Duodenal mucosa (tissue), 2 donors: ENCODE results near the gene OSGEP.
A peak's percentile ranks its signal among the peaks of the same experiment; 100 is the strongest.

Source experiments
- H3K27ac ChIP-seq: one replicate; pipeline ENCODE4 v1.7.0; 2013; ENCODE audit warnings: low read depth, low read length
- H3K27me3 ChIP-seq, 2 donors: one replicate each; pipeline ENCODE4 v1.7.0; 2013; ENCODE audit warnings: low read length in 2 of 2, control low read depth in 1 of 2; ENCODE audit not compliant: insufficient read depth in 2 of 2, control insufficient read depth in 1 of 2
- H3K36me3 ChIP-seq, 2 donors: one replicate each; pipeline ENCODE4 v1.7.0; 2013; ENCODE audit warnings: low read length in 2 of 2, control low read depth in 1 of 2; ENCODE audit not compliant: insufficient read depth in 2 of 2, control insufficient read depth in 1 of 2
- H3K4me1 ChIP-seq, 2 donors: one replicate each; pipeline ENCODE4 v1.7.0; 2013; ENCODE audit warnings: low read length in 2 of 2, control low read depth in 1 of 2; ENCODE audit not compliant: insufficient read depth in 2 of 2, control insufficient read depth in 1 of 2
- H3K4me3 ChIP-seq, 2 donors: one replicate each; pipeline ENCODE4 v1.7.0; 2013; ENCODE audit warnings: low read length in 2 of 2, low read depth in 1 of 2
- H3K9ac ChIP-seq, 2 donors: one replicate each; pipeline ENCODE4 v1.7.0; 2013; ENCODE audit warnings: low read length in 2 of 2, low read depth in 1 of 2
- H3K9me3 ChIP-seq, 2 donors: one replicate each; pipeline ENCODE4 v1.7.0; 2013; ENCODE audit warnings: low read length in 2 of 2, control low read depth in 1 of 2; ENCODE audit not compliant: control insufficient read depth in 1 of 2

Gene OSGEP

GRCh38 chr14:20470603-20470901, 15.9 kb upstream of the OSGEP start:
- peak overlapping the region; percentile 95 for H3K9ac ChIP-seq
- H3K36me3 ChIP-seq: peaks cover 28 to 31% of the 10 kb centered on the region in 2 donors
- H3K27me3 ChIP-seq: no peaks in the 10 kb centered on the region
- no peak overlapping the region for H3K27ac ChIP-seq
- H3K4me1 ChIP-seq: peaks cover 18 to 29% of the 10 kb centered on the region in 2 donors
- no peaks in the 10 kb centered on the region for H3K9me3 ChIP-seq
- peak overlapping the region; percentile 86 to 96 for H3K4me3 ChIP-seq

DNA sequence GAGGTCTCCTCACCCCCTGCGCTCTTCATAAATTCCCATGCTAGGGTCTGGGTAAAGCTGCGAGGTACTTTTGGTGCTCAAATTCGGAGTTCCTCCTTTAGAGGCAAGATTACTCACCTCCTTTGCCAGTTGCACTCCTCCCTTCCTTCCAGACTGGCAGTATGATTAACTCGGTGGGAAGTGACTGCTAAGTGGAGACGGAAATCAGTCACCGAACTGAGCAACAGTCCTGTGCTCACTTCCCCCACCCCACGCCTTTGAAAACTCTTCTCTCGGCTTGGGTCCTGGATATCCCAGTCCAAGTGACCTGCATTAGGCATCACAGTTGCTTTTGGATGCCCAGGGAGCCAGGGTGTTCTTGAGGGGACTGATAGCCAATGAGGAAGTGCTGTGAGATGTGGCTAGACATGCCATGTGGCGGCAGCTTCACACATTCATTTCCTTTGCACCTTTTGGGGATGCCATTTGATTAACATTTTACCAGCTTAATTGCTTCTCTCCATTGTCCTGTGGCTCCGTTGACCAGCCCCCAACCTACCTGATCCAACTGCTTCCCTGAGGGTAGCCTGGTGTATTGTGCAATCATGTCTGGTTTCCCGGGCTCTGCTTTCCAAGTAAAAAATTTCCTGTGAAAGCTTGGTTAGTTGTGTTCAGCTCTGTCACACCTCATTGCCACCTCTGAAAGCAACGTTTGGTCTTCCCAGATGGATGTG, 15.4 kb upstream of the OSGEP start:
- peak overlapping the region; percentile 86 to 96 for H3K4me3 ChIP-seq
- H3K36me3 ChIP-seq: peaks cover 25 to 26% of the 10 kb centered on the region in 2 donors
- H3K27ac ChIP-seq: peak overlapping the region; percentile 94
- H3K27me3 ChIP-seq: no peaks in the 10 kb centered on the region
- H3K4me1 ChIP-seq: peaks cover 18 to 33% of the 10 kb centered on the region in 2 donors
- H3K9me3 ChIP-seq: no peaks in the 10 kb centered on the region
- peak overlapping the region; percentile 95 for H3K9ac ChIP-seq

DNA sequence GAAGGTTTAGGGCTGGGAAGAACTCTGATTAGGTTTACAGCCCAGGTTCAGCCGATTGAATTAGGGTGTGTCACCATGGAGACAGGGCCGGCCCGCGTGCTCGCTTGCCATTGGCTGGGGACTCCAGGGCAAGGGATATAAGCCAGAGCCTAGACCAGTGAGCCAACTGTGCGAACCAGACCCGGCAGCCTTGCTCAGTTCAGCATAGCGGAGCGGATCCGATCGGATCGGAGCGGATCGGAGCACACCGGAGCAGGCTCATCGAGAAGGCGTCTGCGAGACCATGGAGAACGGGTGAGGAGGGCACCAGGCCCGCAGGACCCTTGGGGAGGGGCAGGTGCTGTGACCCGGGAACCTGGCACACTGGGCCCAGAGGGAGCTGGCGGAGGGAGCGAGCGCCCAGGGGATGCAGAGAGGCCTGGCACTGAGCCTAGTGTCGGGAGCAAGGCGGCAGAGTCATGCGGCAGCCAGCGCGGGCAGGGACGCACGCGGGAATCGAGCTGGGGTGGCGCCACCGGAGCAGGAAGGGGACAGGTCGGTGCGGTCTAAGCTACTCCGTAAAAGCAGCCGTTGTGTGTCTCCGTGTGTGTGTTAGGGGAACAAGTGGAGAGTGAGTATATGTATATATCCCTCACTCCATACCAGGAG, 14.8 kb upstream of the OSGEP start, which contains the start of gene PNP:
Gene PNP (plus strand): TSS at position 165 of the 648 bp plus-strand sequence. CDS start 119 bp downstream, at position 284.
- Histone ChIP-seq H3K9me3 (no peaks in the 10 kb centered on the region), H3K4me3 (peak within 1 kb of the TSS; percentile 86 to 96), H3K27me3 (no peaks in the 10 kb centered on the region), H3K9ac (peak within 1 kb of the TSS; percentile 95), H3K36me3 (peaks cover 19 to 20% of the 10 kb centered on the region in 2 donors), H3K4me1 (peaks cover 18 to 34% of the 10 kb centered on the region in 2 donors), H3K27ac (peak within 1 kb of the TSS; percentile 94)

- Histone ChIP-seq H3K4me3 (peak overlapping the region; percentile 86 to 96), H3K4me1 (peaks cover 18 to 34% of the 10 kb centered on the region in 2 donors), H3K9me3 (no peaks in the 10 kb centered on the region), H3K27ac (no peak overlapping the region), H3K9ac (peak overlapping the region; percentile 95), H3K27me3 (no peaks in the 10 kb centered on the region), H3K36me3 (peaks cover 13 to 14% of the 10 kb centered on the region in 2 donors)
Measured at GRCh38 chr14:20468764-20469241, 14.2 kb upstream of the OSGEP start.

GRCh38 chr14:20461225-20462141, 6.9 kb upstream of the OSGEP start, which contains the start of gene PIP4P1:
Gene PIP4P1 (minus strand): TSS chr14:20461434. CDS start chr14:20461325, 109 bp downstream.
- H3K27me3 ChIP-seq: no peaks in the 10 kb centered on the region
- peaks cover 33 to 44% of the 10 kb centered on the region in 2 donors for H3K4me1 ChIP-seq
- H3K9ac ChIP-seq: peak within 1 kb of the TSS; percentile 92 to 96
- H3K4me3 ChIP-seq: peak within 1 kb of the TSS; percentile 92 to 97
- H3K36me3 ChIP-seq: peaks cover 30 to 31% of the 10 kb centered on the region in 2 donors
- H3K9me3 ChIP-seq: no peaks in the 10 kb centered on the region
- H3K27ac ChIP-seq: peak within 1 kb of the TSS; percentile 95

DNA sequence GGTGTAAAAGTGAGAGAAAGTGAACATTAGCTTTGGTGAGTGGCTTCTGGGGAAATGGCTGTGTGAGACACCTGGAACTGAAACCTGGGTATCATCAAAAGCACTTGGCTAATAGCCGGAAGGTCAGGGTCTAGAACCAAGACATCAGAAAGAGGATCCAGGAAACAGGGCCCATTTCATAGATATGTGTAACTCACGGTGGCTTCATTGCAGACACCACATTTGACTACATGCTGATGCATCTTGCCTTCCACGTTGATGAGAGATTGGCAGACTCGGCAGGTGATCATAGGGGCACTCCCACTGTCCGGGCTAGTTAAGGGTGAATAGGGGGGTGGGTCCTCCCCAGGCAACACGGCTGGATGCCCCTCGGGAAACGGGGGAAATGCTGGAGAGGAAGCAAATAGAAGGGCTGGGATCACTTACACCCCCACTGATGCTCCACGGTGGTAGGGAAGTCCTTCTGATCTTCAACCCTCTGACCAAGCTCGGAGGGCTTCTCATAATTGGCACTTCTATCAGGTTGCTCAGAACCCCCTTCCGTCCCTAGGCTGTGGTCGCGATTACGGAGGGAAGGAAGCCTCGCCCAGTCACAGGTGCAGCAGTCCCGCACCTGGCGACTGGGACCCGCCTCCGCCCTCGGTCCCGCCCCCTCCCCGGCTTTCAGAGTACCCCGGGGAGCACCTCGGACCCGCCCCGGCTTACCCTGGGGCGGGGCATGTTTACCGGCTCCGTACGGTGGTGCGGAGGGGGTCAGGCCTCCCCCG, 6.0 kb upstream of the OSGEP start:
- Histone ChIP-seq H3K27ac (peak overlapping the region; percentile 95), H3K9ac (peak overlapping the region; percentile 92 to 96), H3K4me1 (peaks cover 42 to 51% of the 10 kb centered on the region in 2 donors), H3K36me3 (peaks cover 30 to 32% of the 10 kb centered on the region in 2 donors), H3K4me3 (peak overlapping the region; percentile 92 to 97), H3K9me3 (no peaks in the 10 kb centered on the region), H3K27me3 (no peaks in the 10 kb centered on the region)

DNA sequence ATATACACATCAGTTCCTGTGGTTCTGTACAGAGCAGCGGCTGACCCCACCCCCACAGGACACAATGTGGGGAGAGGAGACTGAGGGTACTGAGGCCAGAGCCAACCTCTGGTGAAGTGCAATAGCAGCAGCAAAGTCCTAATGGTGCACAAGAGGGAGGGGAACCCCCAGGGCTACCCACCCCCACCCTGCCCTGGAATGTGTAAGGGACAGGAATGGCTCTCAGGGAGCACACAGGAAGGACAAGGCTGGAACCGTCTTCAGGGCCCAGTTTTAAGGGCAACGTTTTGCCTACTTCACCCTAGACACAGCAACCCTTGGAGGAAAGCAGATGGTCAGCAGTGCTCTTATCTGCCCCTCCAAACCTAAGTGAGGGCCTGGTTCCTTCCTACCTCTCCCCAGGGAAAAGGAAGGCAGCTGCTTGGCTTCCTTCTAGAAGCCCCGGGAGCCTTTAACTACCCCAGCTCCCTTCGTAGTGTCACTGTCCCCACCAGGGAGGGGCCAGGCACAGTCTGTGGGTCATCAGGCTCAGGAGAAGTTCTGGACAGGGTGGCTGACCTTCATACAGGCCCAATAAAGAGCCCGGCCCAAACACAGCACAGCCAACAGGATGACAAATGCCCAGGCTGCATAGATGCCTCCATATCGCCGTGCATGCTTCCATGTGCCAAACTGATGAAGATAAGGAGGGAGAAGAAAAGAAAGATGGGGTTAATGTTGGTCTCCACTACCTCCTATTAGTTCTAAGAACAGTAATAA, 3.6 kb upstream of the OSGEP start:
- no peaks in the 10 kb centered on the region for H3K27me3 ChIP-seq
- H3K4me1 ChIP-seq: peaks cover 47 to 50% of the 10 kb centered on the region in 2 donors
- H3K36me3 ChIP-seq: peaks cover 30 to 32% of the 10 kb centered on the region in 2 donors
- H3K9ac ChIP-seq: no peak overlapping the region
- no peaks in the 10 kb centered on the region for H3K9me3 ChIP-seq
- H3K27ac ChIP-seq: no peak overlapping the region
- no peak overlapping the region for H3K4me3 ChIP-seq

DNA sequence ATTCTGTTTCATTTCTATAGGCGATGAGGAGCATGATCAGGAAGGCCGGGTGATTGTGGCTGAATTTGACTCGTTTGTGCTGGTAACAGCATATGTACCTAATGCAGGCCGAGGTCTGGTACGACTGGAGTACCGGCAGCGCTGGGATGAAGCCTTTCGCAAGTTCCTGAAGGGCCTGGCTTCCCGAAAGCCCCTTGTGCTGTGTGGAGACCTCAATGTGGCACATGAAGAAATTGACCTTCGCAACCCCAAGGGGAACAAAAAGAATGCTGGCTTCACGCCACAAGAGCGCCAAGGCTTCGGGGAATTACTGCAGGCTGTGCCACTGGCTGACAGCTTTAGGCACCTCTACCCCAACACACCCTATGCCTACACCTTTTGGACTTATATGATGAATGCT, 2.4 kb upstream of the OSGEP start:
- H3K4me1 ChIP-seq: peaks cover 40 to 43% of the 10 kb centered on the region in 2 donors
- H3K27me3 ChIP-seq: no peaks in the 10 kb centered on the region
- H3K9me3 ChIP-seq: no peaks in the 10 kb centered on the region
- peak overlapping the region in 1 of 2 donors; percentile 0 for H3K4me3 ChIP-seq
- H3K36me3 ChIP-seq: peaks cover 35 to 36% of the 10 kb centered on the region in 2 donors
- peak overlapping the region in 1 of 2 donors; percentile 10 for H3K9ac ChIP-seq
- no peak overlapping the region for H3K27ac ChIP-seq
